HepG2 (cell line): ENCODE data around the gene AKAP9. TPM values are rescaled to one million over a fixed set of nuclear protein-coding genes. Genes with fewer than 3 reads are reported as not detected.

Source experiments
- polyA plus RNA-seq, 8 experiments: library from polyadenylated mRNA; depleted of rRNA in 3 of 8; stranded (reverse) in 7 of 8; unstranded in 1 of 8; fragments of >200 nt; fragmentation: Illumina TruSeq in 4 of 8; extraction: Trizol in 4 of 8; gene quantifications; 2 replicates each; pipeline versions ENCODE4 v1.2.1 to v1.2.3, GENCODE V29; 2011 to 2016; ENCODE audit warnings: low read depth in 4 of 8, missing spikeins in 1 of 8, mixed read lengths in 1 of 8; ENCODE audit not compliant: insufficient read depth in 1 of 8
- total RNA-seq, 5 experiments: library from RNA; depleted of rRNA; stranded (reverse); fragments of >200 nt; fragmentation: Illumina TruSeq; extraction: Trizol; gene quantifications; 2 replicates each; pipeline ENCODE4 v1.2.3, GENCODE V29; 2016; ENCODE audit warnings: low read depth in 1 of 5
- TF ChIP-seq, protein P1 (sequence below): sonication (generic); formaldehyde crosslinking; IDR thresholded peaks from 2 replicates; pipeline ENCODE4 v1.4.0; 2020; ENCODE audit warnings: mild to moderate bottlenecking, missing genetic modification reagents
- TF ChIP-seq, protein P2 (sequence below): sonication (generic); formaldehyde crosslinking; IDR thresholded peaks from 2 replicates; pipeline ENCODE4 v1.5.0; 2020; ENCODE audit warnings: mild to moderate bottlenecking, missing genetic modification reagents, borderline replicate concordance

The AKAP9 gene
- total and polyA plus RNA-seq, 2 of the 13 experiments (the other 11 are each of a cell fraction or from before 2014, with no cell fraction given), result 27.6 to 33.1 TPM

DNA sequence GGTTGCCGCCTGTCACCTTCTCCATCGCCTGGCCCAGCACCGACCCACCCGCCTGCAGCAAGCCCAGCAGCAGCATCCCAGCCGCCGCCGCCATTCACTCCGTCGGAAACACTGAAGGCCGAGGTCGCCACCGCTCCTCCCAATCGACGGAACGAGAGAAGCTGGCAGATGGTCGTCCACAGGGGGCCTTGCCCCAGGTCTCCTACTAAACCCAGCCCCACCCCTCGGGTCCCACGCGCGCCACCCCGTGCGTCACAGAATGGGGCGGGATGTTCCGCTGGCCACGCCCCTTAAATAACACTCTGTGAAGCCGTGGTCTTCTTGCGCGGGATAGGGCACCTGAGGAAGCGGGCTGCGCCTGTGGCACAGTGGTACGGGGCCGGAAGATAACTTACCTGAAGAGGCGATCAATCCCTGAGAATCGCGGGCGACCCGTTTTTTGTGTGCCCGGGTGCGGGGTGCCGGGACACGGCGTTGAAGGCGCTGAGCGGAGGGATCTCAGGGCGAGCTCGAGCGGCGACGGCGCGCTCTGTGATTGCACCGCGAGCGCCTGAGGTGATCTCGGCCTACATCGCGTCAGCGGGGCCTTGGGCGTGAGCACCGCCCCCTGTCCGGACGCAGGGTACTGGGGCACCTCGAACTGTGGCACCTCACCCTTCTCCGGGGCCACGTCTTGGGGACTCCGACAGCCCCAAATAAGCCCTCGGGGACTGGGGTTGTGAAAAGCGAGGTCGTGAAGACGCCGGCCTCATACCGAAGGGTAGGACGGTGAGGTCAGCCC, 193.8 kb downstream of the AKAP9 start, which contains the start of gene CYP51A1 (continued):
- TF ChIP-seq, protein P1, sequence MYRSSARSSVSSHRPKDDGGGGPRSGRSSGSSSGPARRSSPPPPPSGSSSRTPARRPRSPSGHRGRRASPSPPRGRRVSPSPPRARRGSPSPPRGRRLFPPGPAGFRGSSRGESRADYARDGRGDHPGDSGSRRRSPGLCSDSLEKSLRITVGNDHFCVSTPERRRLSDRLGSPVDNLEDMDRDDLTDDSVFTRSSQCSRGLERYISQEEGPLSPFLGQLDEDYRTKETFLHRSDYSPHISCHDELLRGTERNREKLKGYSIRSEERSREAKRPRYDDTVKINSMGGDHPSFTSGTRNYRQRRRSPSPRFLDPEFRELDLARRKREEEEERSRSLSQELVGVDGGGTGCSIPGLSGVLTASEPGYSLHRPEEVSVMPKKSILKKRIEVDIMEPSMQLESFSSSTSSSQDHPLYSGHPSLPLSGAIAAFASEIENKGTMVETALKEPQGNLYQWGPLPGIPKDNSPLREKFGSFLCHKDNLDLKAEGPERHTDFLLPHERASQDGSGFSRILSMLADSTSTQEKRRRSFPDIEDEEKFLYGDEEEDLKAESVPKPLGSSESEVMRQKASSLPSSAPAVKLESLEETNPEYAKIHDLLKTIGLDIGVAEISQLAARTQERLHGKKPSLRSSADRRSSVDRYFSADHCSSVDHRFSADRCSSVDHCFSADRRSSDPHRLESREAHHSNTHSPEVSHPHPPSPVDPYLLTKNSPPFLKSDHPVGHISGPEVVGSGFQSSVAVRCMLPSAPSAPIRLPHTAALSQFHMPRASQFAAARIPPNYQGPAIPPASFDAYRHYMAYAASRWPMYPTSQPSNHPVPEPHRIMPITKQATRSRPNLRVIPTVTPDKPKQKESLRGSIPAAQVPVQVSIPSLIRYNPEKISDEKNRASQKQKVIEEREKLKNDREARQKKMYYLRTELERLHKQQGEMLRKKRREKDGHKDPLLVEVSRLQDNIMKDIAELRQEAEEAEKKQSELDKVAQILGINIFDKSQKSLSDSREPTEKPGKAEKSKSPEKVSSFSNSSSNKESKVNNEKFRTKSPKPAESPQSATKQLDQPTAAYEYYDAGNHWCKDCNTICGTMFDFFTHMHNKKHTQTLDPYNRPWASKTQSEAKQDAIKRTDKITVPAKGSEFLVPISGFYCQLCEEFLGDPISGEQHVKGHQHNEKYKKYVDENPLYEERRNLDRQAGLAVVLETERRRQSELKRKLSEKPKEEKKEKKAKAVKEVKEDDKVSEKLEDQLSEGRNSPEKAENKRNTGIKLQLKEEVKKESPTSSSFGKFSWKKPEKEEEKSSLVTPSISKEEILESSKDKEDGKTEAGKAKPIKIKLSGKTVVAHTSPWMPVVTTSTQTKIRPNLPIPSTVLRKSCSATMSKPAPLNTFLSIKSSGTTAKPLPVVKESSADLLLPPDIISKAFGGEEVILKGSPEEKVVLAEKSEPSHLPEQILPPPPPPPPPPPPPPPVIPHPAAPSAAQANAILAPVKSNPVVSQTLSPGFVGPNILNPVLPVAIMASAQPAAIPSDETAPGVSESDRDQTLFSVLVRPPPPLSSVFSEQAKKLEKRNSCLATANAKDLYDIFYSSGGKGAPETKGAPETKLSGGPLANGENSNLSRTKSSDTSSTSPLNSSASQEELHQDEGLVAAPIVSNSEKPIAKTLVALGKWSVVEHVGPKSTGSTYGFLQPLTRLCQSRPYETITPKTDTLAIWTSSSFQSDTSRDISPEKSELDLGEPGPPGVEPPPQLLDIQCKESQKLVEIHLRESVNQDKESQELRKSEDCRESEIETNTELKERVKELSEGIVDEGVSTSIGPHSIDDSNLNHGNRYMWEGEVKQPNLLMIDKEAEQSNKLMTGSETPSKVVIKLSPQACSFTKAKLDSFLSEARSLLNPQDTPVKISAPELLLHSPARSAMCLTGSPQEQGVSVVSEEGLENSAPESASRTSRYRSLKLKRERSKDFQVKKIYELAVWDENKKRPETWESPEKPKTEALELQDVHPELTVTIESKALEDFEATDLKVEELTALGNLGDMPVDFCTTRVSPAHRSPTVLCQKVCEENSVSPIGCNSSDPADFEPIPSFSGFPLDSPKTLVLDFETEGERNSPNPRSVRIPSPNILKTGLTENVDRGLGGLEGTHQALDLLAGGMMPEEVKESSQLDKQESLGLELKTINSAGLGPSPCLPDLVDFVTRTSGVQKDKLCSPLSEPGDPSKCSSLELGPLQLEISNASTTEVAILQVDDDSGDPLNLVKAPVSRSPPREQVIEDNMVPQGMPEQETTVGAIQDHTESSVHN (CRISPR knock-in tag), result peak; percentile 56
- TF ChIP-seq, protein P2, sequence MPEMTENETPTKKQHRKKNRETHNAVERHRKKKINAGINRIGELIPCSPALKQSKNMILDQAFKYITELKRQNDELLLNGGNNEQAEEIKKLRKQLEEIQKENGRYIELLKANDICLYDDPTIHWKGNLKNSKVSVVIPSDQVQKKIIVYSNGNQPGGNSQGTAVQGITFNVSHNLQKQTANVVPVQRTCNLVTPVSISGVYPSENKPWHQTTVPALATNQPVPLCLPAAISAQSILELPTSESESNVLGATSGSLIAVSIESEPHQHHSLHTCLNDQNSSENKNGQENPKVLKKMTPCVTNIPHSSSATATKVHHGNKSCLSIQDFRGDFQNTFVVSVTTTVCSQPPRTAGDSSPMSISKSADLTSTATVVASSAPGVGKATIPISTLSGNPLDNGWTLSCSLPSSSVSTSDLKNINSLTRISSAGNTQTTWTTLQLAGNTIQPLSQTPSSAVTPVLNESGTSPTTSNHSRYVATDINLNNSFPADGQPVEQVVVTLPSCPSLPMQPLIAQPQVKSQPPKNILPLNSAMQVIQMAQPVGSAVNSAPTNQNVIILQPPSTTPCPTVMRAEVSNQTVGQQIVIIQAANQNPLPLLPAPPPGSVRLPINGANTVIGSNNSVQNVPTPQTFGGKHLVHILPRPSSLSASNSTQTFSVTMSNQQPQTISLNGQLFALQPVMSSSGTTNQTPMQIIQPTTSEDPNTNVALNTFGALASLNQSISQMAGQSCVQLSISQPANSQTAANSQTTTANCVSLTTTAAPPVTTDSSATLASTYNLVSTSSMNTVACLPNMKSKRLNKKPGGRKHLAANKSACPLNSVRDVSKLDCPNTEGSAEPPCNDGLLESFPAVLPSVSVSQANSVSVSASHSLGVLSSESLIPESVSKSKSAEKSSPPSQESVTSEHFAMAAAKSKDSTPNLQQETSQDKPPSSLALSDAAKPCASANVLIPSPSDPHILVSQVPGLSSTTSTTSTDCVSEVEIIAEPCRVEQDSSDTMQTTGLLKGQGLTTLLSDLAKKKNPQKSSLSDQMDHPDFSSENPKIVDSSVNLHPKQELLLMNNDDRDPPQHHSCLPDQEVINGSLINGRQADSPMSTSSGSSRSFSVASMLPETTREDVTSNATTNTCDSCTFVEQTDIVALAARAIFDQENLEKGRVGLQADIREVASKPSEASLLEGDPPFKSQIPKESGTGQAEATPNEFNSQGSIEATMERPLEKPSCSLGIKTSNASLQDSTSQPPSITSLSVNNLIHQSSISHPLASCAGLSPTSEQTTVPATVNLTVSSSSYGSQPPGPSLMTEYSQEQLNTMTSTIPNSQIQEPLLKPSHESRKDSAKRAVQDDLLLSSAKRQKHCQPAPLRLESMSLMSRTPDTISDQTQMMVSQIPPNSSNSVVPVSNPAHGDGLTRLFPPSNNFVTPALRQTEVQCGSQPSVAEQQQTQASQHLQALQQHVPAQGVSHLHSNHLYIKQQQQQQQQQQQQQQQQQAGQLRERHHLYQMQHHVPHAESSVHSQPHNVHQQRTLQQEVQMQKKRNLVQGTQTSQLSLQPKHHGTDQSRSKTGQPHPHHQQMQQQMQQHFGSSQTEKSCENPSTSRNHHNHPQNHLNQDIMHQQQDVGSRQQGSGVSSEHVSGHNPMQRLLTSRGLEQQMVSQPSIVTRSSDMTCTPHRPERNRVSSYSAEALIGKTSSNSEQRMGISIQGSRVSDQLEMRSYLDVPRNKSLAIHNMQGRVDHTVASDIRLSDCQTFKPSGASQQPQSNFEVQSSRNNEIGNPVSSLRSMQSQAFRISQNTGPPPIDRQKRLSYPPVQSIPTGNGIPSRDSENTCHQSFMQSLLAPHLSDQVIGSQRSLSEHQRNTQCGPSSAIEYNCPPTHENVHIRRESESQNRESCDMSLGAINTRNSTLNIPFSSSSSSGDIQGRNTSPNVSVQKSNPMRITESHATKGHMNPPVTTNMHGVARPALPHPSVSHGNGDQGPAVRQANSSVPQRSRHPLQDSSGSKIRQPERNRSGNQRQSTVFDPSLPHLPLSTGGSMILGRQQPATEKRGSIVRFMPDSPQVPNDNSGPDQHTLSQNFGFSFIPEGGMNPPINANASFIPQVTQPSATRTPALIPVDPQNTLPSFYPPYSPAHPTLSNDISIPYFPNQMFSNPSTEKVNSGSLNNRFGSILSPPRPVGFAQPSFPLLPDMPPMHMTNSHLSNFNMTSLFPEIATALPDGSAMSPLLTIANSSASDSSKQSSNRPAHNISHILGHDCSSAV (CRISPR knock-in tag), result peak; percentile 9; the same call in 1 of the 2 replicates
